HepG2 (cell line): Measurements from ENCODE around the gene BAHCC1. TPM values are rescaled to one million over a fixed set of nuclear protein-coding genes. Genes with fewer than 3 reads are reported as not detected.

Experiments used
- ATAC-seq: fragments of 200-7000 bp; cut with Tn5 transposase; 3 replicates; pipeline ENCODE4 v1.9.1; 2020; ENCODE audit warnings: mild to moderate bottlenecking, moderate library complexity
- BruUV-seq: library from RNA; stranded (reverse); fragments of 400-500 nt; replicated peaks from 2 replicates; lab custom pipeline; 2021; lab: Mats Ljungman, UMichigan
- CTCF ChIA-PET: fragments of 300-600 bp; formaldehyde crosslinking; extraction: SDS; loops from one replicate; lab custom pipeline; 2021; ENCODE audit warnings: low total read pairs, inconsistent platforms, low intra/inter-chr PET ratio; lab: Yijun Ruan, JAX
- POLR2A ChIA-PET: fragments of 350-600 bp; sonication (Branson Sonifier 250); formaldehyde crosslinking; loops from one replicate; lab custom pipeline; 2020; ENCODE audit warnings: antibody characterized with exemption, inconsistent platforms; lab: Yijun Ruan, JAX
- DNase-seq: peaks from one replicate; pipeline ENCODE4 v3.0.0-alpha.2; 2015; ENCODE audit warnings: low spot score
- FAIRE-seq: peaks from 3 replicates; lab custom pipeline; 2011; peaks lifted over from hg19 to GRCh38; lab: Jason Lieb, UNC
- H2AFZ ChIP-seq: one replicate; pipeline ENCODE4 v1.6.1; 2011; ENCODE audit warnings: low read length, inconsistent platforms
- H3K27ac ChIP-seq: fragments of 300-600 bp; 3 replicates; pipeline ENCODE4 v1.8.0; 2011; ENCODE audit warnings: mixed run types, mild to moderate bottlenecking, mixed read lengths, low read length, inconsistent platforms; ENCODE audit not compliant: insufficient read depth; ENCODE audit errors: extremely low read length
- H3K27me3 ChIP-seq, 2 experiments: fragments of 200-600 bp in 1 of 2; 2 replicates in 1 of 2; 3 replicates in 1 of 2; pipeline versions ENCODE4 v1.6.0 to v1.8.0; 2011; ENCODE audit warnings: low read length in 2 of 2, mild to moderate bottlenecking in 2 of 2, moderate library complexity in 2 of 2, inconsistent platforms in 1 of 2; ENCODE audit not compliant: insufficient read depth in 2 of 2, control insufficient read depth in 1 of 2
- H3K36me3 ChIP-seq, 2 experiments: fragments of 200-600 bp in 1 of 2; replicated peaks in 1 of 2; 2 replicates in 1 of 2; 3 replicates in 1 of 2; pipeline versions ENCODE4 v1.5.1 to v1.8.0; 2011; ENCODE audit warnings: low read length in 2 of 2, inconsistent platforms in 1 of 2; ENCODE audit not compliant: insufficient read depth in 2 of 2, control insufficient read depth in 1 of 2
- H3K4me1 ChIP-seq: 2 replicates; pipeline ENCODE4 v1.5.1; 2012; ENCODE audit warnings: low read length, inconsistent platforms; ENCODE audit not compliant: insufficient read depth
- H3K4me2 ChIP-seq: 2 replicates; pipeline ENCODE4 v1.6.0; 2011; ENCODE audit warnings: low read depth, low read length, inconsistent platforms
- H3K4me3 ChIP-seq, 3 experiments: fragments of 200-600 bp in 1 of 3; sonication (generic), shearing (Covaris generic) in 1 of 3; replicated peaks in 1 of 3; 2 replicates each; pipeline ENCODE4 v1.5.1; 2011 to 2016; ENCODE audit warnings: low read length in 3 of 3, inconsistent platforms in 2 of 3, low read depth in 2 of 3, mild to moderate bottlenecking in 2 of 3, control low read depth in 1 of 3, mixed read lengths in 1 of 3; ENCODE audit not compliant: insufficient read depth in 1 of 3
- H3K79me2 ChIP-seq: one replicate; pipeline ENCODE4 v1.6.1; 2011; ENCODE audit warnings: low read length, inconsistent platforms; ENCODE audit not compliant: insufficient read depth
- H3K9ac ChIP-seq: 2 replicates; pipeline ENCODE4 v1.6.0; 2011; ENCODE audit warnings: mild to moderate bottlenecking, low read depth, low read length, inconsistent platforms; ENCODE audit not compliant: insufficient read depth
- H3K9me3 ChIP-seq: 2 replicates; pipeline ENCODE4 v1.5.1; 2012; ENCODE audit warnings: mild to moderate bottlenecking, low read length
- H4K20me1 ChIP-seq: 2 replicates; pipeline ENCODE4 v1.6.0; 2011; ENCODE audit warnings: inconsistent platforms, mild to moderate bottlenecking, low read length, moderate library complexity; ENCODE audit not compliant: insufficient read depth
- BRF2 ChIP-seq: sonication (generic); formaldehyde crosslinking; IDR thresholded peaks from 2 replicates; pipeline ENCODE4 v1.8.1; 2022; ENCODE audit warnings: mild to moderate bottlenecking, missing genetic modification reagents
- IRF1 ChIP-seq: sonication (generic); formaldehyde crosslinking; IDR thresholded peaks from 2 replicates; pipeline ENCODE4 v1.4.0; 2020; ENCODE audit warnings: low read depth, mild to moderate bottlenecking, missing genetic modification reagents
- KDM5B ChIP-seq: sonication (generic); formaldehyde crosslinking; IDR thresholded peaks from 2 replicates; pipeline ENCODE4 v1.4.0; 2020; ENCODE audit warnings: missing genetic modification reagents, mild to moderate bottlenecking, borderline replicate concordance
- ZNF547 ChIP-seq: sonication (generic); formaldehyde crosslinking; IDR thresholded peaks from 2 replicates; pipeline ENCODE4 v1.5.1; 2020; ENCODE audit warnings: mild to moderate bottlenecking, missing genetic modification reagents
- ZNF687 ChIP-seq: sonication (generic); formaldehyde crosslinking; IDR thresholded peaks from 2 replicates; pipeline ENCODE4 v1.5.1; 2020; ENCODE audit warnings: mild to moderate bottlenecking, missing genetic modification reagents, moderate library complexity
- WGBS: methylation state at CpG from one replicate; pipeline ENCODE4 v1.1.6; 2017; ENCODE audit warnings: low lambda C conversion rate; 5-methylcytosine and 5-hydroxymethylcytosine counted together
- in situ Hi-C: cut with HindIII; loops from 2 replicates; pipeline ENCODE4 v1.10.0; 2017; ENCODE audit warnings: low pct_unique_long_range_greater_than_20kb; ENCODE audit not compliant: extremely low pct_ligation_motif_present
- intact Hi-C: fragments of 100-400 bp; cut with micrococcal nuclease; formaldehyde crosslinking; loops from one replicate; pipeline ENCODE4 v1.10.0; 2022; ENCODE audit not compliant: unreplicated experiment
- polyA plus RNA-seq, 8 experiments: library from polyadenylated mRNA; depleted of rRNA in 3 of 8; stranded (reverse) in 7 of 8; unstranded in 1 of 8; fragments of >200 nt; fragmentation: Illumina TruSeq in 4 of 8; extraction: Trizol in 4 of 8; gene quantifications; 2 replicates each; pipeline versions ENCODE4 v1.2.1 to v1.2.3, GENCODE V29; 2011 to 2016; ENCODE audit warnings: low read depth in 4 of 8, missing spikeins in 1 of 8, mixed read lengths in 1 of 8; ENCODE audit not compliant: insufficient read depth in 1 of 8
- total RNA-seq, 5 experiments: library from RNA; depleted of rRNA; stranded (reverse); fragments of >200 nt; fragmentation: Illumina TruSeq; extraction: Trizol; gene quantifications; 2 replicates each; pipeline ENCODE4 v1.2.3, GENCODE V29; 2016; ENCODE audit warnings: low read depth in 1 of 5
- TF ChIP-seq, protein P1 (sequence below): sonication (generic); formaldehyde crosslinking; IDR thresholded peaks from 2 replicates; pipeline ENCODE4 v1.4.0; 2020; ENCODE audit warnings: missing genetic modification reagents
- TF ChIP-seq, protein P2 (sequence below): sonication (generic); formaldehyde crosslinking; IDR thresholded peaks from 2 replicates; pipeline ENCODE4 v1.5.0; 2020; ENCODE audit warnings: mild to moderate bottlenecking, missing genetic modification reagents, moderate library complexity

The BAHCC1 gene
- total and polyA plus RNA-seq, 2 of the 13 experiments (the other 11 are each of a cell fraction or from before 2014, with no cell fraction given), result 1.4 to 1.7 TPM

- POLR2A ChIA-PET, result no interaction called here
These were observed 14.1 kb downstream of the BAHCC1 start for GRCh38 chr17:81409190-81409935.

More at GRCh38 chr17:81409190-81409935, 14.1 kb downstream of the BAHCC1 start:
- Histone ChIP-seq H3K36me3 (no peaks in the 10 kb centered on the region), H3K9me3 (no peaks in the 10 kb centered on the region), H3K9ac (no peak overlapping the region), H3K4me1 (no peaks in the 10 kb centered on the region), H2AFZ (no peak overlapping the region), H3K4me2 (no peak overlapping the region), H3K27me3 (no peaks in the 10 kb centered on the region), H3K4me3 (no peak overlapping the region), H3K79me2 (no peaks in the 10 kb centered on the region), H3K27ac (no peak overlapping the region), H4K20me1 (peaks cover 4% of the 10 kb centered on the region; the same call in 1 of the 2 replicates)
- WGBS, result 72% methylated on average over 21 of the region's 27 CpGs
- DNase-seq (no peak), FAIRE-seq (no peak), ATAC-seq (no peak; the same call in 2 of the 3 replicates)
- in situ Hi-C loops, result no loop called here
- CTCF ChIA-PET, result no interaction called here
- intact Hi-C loops, result no loop called here
- peak; percentile 26; the same call in 1 of the 2 replicates for TF ChIP-seq KDM5B (CRISPR knock-in tag)
- no peak for TF ChIP-seq IRF1
- TF ChIP-seq BRF2 (CRISPR knock-in tag), result no peak
- TF ChIP-seq, protein P1, sequence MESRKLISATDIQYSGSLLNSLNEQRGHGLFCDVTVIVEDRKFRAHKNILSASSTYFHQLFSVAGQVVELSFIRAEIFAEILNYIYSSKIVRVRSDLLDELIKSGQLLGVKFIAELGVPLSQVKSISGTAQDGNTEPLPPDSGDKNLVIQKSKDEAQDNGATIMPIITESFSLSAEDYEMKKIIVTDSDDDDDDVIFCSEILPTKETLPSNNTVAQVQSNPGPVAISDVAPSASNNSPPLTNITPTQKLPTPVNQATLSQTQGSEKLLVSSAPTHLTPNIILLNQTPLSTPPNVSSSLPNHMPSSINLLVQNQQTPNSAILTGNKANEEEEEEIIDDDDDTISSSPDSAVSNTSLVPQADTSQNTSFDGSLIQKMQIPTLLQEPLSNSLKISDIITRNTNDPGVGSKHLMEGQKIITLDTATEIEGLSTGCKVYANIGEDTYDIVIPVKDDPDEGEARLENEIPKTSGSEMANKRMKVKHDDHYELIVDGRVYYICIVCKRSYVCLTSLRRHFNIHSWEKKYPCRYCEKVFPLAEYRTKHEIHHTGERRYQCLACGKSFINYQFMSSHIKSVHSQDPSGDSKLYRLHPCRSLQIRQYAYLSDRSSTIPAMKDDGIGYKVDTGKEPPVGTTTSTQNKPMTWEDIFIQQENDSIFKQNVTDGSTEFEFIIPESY (CRISPR knock-in tag), result peak; percentile 97
- TF ChIP-seq ZNF687 (CRISPR knock-in tag), result peak; percentile 15; the same call in 1 of the 2 replicates
- TF ChIP-seq, protein P2, sequence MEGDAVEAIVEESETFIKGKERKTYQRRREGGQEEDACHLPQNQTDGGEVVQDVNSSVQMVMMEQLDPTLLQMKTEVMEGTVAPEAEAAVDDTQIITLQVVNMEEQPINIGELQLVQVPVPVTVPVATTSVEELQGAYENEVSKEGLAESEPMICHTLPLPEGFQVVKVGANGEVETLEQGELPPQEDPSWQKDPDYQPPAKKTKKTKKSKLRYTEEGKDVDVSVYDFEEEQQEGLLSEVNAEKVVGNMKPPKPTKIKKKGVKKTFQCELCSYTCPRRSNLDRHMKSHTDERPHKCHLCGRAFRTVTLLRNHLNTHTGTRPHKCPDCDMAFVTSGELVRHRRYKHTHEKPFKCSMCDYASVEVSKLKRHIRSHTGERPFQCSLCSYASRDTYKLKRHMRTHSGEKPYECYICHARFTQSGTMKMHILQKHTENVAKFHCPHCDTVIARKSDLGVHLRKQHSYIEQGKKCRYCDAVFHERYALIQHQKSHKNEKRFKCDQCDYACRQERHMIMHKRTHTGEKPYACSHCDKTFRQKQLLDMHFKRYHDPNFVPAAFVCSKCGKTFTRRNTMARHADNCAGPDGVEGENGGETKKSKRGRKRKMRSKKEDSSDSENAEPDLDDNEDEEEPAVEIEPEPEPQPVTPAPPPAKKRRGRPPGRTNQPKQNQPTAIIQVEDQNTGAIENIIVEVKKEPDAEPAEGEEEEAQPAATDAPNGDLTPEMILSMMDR (CRISPR knock-in tag), result peak; percentile 26
- no peak for TF ChIP-seq ZNF547 (CRISPR knock-in tag)
- no TSS peak for BruUV-seq
